Measurements from ENCODE around the gene TP53I13. TPM values are rescaled to one million over a fixed set of nuclear protein-coding genes. Genes with fewer than 3 reads are reported as not detected.

The TP53I13 gene
- total RNA-seq, 1 donor from 2014 or later, result 40.2 TPM

GRCh38 chr17:29620779-29621500 lies 52.4 kb downstream of the TP53I13 start:
- H3K27ac Mint-ChIP-seq, result no peak overlapping the region
- H3K4me3 Mint-ChIP-seq (ENCODE audit: low read depth), result no peak overlapping the region
- H3K36me3 Mint-ChIP-seq (ENCODE audit: insufficient read depth), result peaks cover 2% of the 10 kb centered on the region
- peaks cover 3% of the 10 kb centered on the region for H3K4me1 Mint-ChIP-seq (ENCODE audit: low read depth)
- peaks cover 88% of the 10 kb centered on the region for H3K27me3 Mint-ChIP-seq
- no peak for TF ChIP-seq CTCF (IDR thresholded peaks at IDR 0.05; ENCODE audit: unreplicated experiment)
- no peak for DNase-seq (ENCODE audit: low spot score, unreplicated experiment)
- no peaks in the 10 kb centered on the region for H3K9me3 Mint-ChIP-seq (ENCODE audit: low read depth)

GRCh38 chr17:29621751-29622194 lies 53.3 kb downstream of the TP53I13 start:
- peak overlapping the region; percentile 62 for H3K27ac Mint-ChIP-seq
- H3K4me3 Mint-ChIP-seq (ENCODE audit: low read depth), result no peak overlapping the region
- H3K4me1 Mint-ChIP-seq (ENCODE audit: low read depth), result peaks cover 3% of the 10 kb centered on the region
- peaks cover 80% of the 10 kb centered on the region for H3K27me3 Mint-ChIP-seq
- peaks cover 2% of the 10 kb centered on the region for H3K36me3 Mint-ChIP-seq (ENCODE audit: insufficient read depth)
- no peak for TF ChIP-seq CTCF (IDR thresholded peaks at IDR 0.05; ENCODE audit: unreplicated experiment)
- H3K9me3 Mint-ChIP-seq (ENCODE audit: low read depth), result no peaks in the 10 kb centered on the region
- DNase-seq (ENCODE audit: low spot score, unreplicated experiment), result no peak

Other genes with a start within 250 kb of the TP53I13 start
- gene TAOK1, start 178.3 kb upstream of the TP53I13 start, total RNA-seq, result 89.1 and 90.3 TPM in 2 replicates
- 5.3 and 5.4 TPM in 2 replicates for gene ABHD15, start 1.7 kb upstream of the TP53I13 start, total RNA-seq
- 51.6 and 54.9 TPM in 2 replicates for gene GIT1, start 20.9 kb downstream of the TP53I13 start, total RNA-seq
- 22.8 and 27.5 TPM in 2 replicates for gene ANKRD13B, start 24.4 kb downstream of the TP53I13 start, total RNA-seq
- 0.27 TPM in 1 of 2 replicates, not detected in the other for gene CORO6, start 54.2 kb downstream of the TP53I13 start, total RNA-seq

Measured in progenitor cell of endocrine pancreas (in vitro differentiated cells).